Measurements from ENCODE around the gene APOBEC3B. TPM values are rescaled to one million over a fixed set of nuclear protein-coding genes. Genes with fewer than 3 reads are reported as not detected.
"Not testable (repeated sequence)": the region's sequence is repeated elsewhere in the genome, so short reads cannot be mapped to it uniquely, and the experiment has no call there.

APOBEC3B gene
- total RNA-seq, 4 donors from 2014 or later: 1.2 to 1.5 TPM; not detected in 2

GRCh38 chr22:38973289-38974169 lies 8.6 kb upstream of the APOBEC3B start:
- no peak for TF ChIP-seq POLR2A (IDR thresholded peaks at IDR 0.05)
- TF ChIP-seq, protein P1, sequence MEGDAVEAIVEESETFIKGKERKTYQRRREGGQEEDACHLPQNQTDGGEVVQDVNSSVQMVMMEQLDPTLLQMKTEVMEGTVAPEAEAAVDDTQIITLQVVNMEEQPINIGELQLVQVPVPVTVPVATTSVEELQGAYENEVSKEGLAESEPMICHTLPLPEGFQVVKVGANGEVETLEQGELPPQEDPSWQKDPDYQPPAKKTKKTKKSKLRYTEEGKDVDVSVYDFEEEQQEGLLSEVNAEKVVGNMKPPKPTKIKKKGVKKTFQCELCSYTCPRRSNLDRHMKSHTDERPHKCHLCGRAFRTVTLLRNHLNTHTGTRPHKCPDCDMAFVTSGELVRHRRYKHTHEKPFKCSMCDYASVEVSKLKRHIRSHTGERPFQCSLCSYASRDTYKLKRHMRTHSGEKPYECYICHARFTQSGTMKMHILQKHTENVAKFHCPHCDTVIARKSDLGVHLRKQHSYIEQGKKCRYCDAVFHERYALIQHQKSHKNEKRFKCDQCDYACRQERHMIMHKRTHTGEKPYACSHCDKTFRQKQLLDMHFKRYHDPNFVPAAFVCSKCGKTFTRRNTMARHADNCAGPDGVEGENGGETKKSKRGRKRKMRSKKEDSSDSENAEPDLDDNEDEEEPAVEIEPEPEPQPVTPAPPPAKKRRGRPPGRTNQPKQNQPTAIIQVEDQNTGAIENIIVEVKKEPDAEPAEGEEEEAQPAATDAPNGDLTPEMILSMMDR (IDR thresholded peaks at IDR 0.05): peak in 2 of 4 experiments; percentile 61
- Histone ChIP-seq H3K27ac (no peak overlapping the region), H3K36me3 (no peaks in the 10 kb centered on the region), H3K9me3 (no peaks in the 10 kb centered on the region), H3K27me3 (no peaks in the 10 kb centered on the region), H3K4me3 (no peak overlapping the region), H3K4me1 (no peaks in the 10 kb centered on the region)
- DNase-seq: no peak
- intact Hi-C loops (cut with DNase I; ENCODE audit: low total_unique reads): loop anchor here (10.0 kb wide), 1 partner anchor 109 kb away; no protein-coding TSS in a partner anchor

DNA sequence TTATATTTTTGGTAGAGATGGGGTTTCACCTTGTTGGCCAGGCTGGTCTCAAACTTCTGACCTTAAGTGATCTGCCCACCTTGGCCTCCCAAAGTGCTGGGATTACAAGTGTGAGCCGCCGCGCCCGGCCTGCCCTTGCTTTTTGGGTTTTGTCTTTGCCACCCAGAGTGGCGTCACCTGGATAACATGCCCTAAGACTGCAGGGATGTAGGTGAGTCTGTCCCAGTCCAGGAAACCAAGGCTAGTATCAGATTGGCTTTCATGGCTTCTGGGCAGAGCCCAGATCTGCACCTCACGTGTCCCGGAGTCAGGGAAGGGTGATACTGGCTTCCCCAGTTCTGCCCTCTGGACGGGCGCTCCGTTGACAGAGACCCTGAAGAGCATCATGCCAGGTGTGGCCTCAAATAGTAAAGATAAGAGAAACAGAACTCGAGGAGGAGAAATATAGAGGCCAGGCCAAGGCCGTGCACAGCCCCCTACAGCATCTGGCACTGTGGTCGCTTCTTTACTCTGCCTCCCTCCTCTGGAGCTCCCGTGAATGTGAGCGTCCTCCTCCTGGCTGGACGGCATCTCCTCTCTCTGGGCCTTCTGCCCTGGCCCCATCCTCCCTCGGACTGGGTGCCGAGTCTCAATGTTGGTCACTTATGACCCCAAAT lies 7.8 kb upstream of the APOBEC3B start:
- H3K27ac ChIP-seq: no peak overlapping the region
- no peaks in the 10 kb centered on the region for H3K9me3 ChIP-seq
- H3K4me3 ChIP-seq: no peak overlapping the region
- DNase-seq: no peak
- no peaks in the 10 kb centered on the region for H3K36me3 ChIP-seq
- TF ChIP-seq, protein P1 (IDR thresholded peaks at IDR 0.05): no peak
- no peak for TF ChIP-seq POLR2A (IDR thresholded peaks at IDR 0.05)
- H3K27me3 ChIP-seq: no peaks in the 10 kb centered on the region
- H3K4me1 ChIP-seq: no peaks in the 10 kb centered on the region
- intact Hi-C loops (cut with DNase I; ENCODE audit: low total_unique reads): loop anchor here (10.0 kb wide), 1 partner anchor 109 kb away; no protein-coding TSS in a partner anchor

DNA sequence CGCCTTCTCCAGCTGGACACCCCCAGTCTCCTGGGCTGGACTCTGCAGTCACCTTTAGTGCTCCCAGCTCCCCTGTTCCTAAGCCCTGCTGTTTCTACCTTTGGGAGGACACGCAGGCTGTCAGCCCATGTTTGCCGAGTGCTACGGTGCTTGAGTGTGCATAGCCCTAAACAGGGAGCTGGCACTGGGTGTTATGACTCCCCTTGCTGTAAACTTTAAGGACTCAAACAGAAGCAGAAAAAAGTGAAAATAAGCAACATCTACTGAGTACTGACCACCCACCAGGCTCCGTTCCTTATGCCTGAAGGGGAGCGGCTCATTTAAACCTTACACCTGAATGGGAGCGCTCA lies 7.3 kb upstream of the APOBEC3B start:
- Histone ChIP-seq H3K27me3 (no peaks in the 10 kb centered on the region), H3K27ac (no peak overlapping the region), H3K4me3 (no peak overlapping the region), H3K9me3 (no peaks in the 10 kb centered on the region), H3K4me1 (no peaks in the 10 kb centered on the region), H3K36me3 (no peaks in the 10 kb centered on the region)
- intact Hi-C loops (cut with DNase I; ENCODE audit: low total_unique reads): loop anchor here (10.0 kb wide), 1 partner anchor 110 kb away; no protein-coding TSS in a partner anchor
- no peak for DNase-seq
- no peak for TF ChIP-seq POLR2A (IDR thresholded peaks at IDR 0.05)
- TF ChIP-seq, protein P1 (IDR thresholded peaks at IDR 0.05): no peak

GRCh38 chr22:38977289-38977688 lies 4.9 kb upstream of the APOBEC3B start:
- intact Hi-C loops (cut with DNase I; ENCODE audit: low total_unique reads): loop anchor here (10.0 kb wide), 1 partner anchor 112 kb away; no protein-coding TSS in a partner anchor
- not testable (repeated sequence) for H3K9me3 ChIP-seq

GRCh38 chr22:38980587-38980986 lies 1.6 kb upstream of the APOBEC3B start:
- intact Hi-C loops (cut with DNase I; ENCODE audit: low total_unique reads): not testable (repeated sequence)

More at GRCh38 chr22:38977289-38977688, 4.9 kb upstream of the APOBEC3B start:
- H3K36me3 ChIP-seq, H3K27ac ChIP-seq, H3K4me1 ChIP-seq, H3K27me3 ChIP-seq, H3K4me3 ChIP-seq, DNase-seq: not testable (repeated sequence)

More at GRCh38 chr22:38980587-38980986, 1.6 kb upstream of the APOBEC3B start:
- DNase-seq, H3K4me1 ChIP-seq, H3K4me3 ChIP-seq, H3K9me3 ChIP-seq, H3K27me3 ChIP-seq, H3K27ac ChIP-seq, H3K36me3 ChIP-seq: not testable (repeated sequence)

All from uterus (tissue), 4 donors.